GM19099 (cell line): ENCODE measurements around the gene CRB1.

Source experiments
- POLR2A ChIP-seq: IDR thresholded peaks from 3 replicates; pipeline ENCODE4 v1.6.1; 2011; ENCODE audit warnings: low read depth; ENCODE audit not compliant: insufficient read length; ENCODE audit errors: extremely low read depth

The CRB1 gene

GRCh38 chr1:197355248-197355995, 87.4 kb downstream of the CRB1 start:
- TF ChIP-seq POLR2A = no peak

GRCh38 chr1:197356723-197357533, 88.9 kb downstream of the CRB1 start:
- no peak for TF ChIP-seq POLR2A

- no peak for TF ChIP-seq POLR2A
Observed at GRCh38 chr1:197358959-197359358, 90.9 kb downstream of the CRB1 start.

- no peak for TF ChIP-seq POLR2A
Observed at GRCh38 chr1:197360068-197360467, 92.0 kb downstream of the CRB1 start.

- TF ChIP-seq POLR2A = no peak
Observed at GRCh38 chr1:197362871-197363270, 94.8 kb downstream of the CRB1 start.

- TF ChIP-seq POLR2A = no peak
Observed at GRCh38 chr1:197363855-197364254, 95.8 kb downstream of the CRB1 start.

- TF ChIP-seq POLR2A = no peak
Observed at GRCh38 chr1:197366996-197367395, 98.9 kb downstream of the CRB1 start.

GRCh38 chr1:197367627-197368026, 99.6 kb downstream of the CRB1 start:
- no peak for TF ChIP-seq POLR2A

- no peak for TF ChIP-seq POLR2A
Observed at GRCh38 chr1:197374428-197374827, 106.4 kb downstream of the CRB1 start.

- no peak for TF ChIP-seq POLR2A
Observed at GRCh38 chr1:197384471-197384870, 116.4 kb downstream of the CRB1 start.

- no peak for TF ChIP-seq POLR2A
Observed at GRCh38 chr1:197388801-197389200, 120.7 kb downstream of the CRB1 start.

GRCh38 chr1:197390856-197391255, 122.8 kb downstream of the CRB1 start:
- no peak for TF ChIP-seq POLR2A

- no peak for TF ChIP-seq POLR2A
Observed at GRCh38 chr1:197391303-197392226, 123.5 kb downstream of the CRB1 start.

- TF ChIP-seq POLR2A = no peak
Observed at GRCh38 chr1:197392541-197392940, 124.5 kb downstream of the CRB1 start.

- TF ChIP-seq POLR2A = no peak
Observed at GRCh38 chr1:197393105-197393504, 125.1 kb downstream of the CRB1 start.
